Measurements from ENCODE around the gene HS3ST6. TPM values are rescaled to one million over a fixed set of nuclear protein-coding genes. Genes with fewer than 3 reads are reported as not detected.
"Not testable (repeated sequence)": the region's sequence is repeated elsewhere in the genome, so short reads cannot be mapped to it uniquely, and the experiment has no call there.

HS3ST6 gene
- total and polyA plus RNA-seq, 2 experiments from 2014 or later, result not detected

- no peaks in the 10 kb centered on the region for H4K20me1 ChIP-seq (ENCODE audit: insufficient read depth)
- H3K79me2 ChIP-seq (ENCODE audit: insufficient read depth), result no peaks in the 10 kb centered on the region
- H3K9ac ChIP-seq, result no peak overlapping the region
- no peaks in the 10 kb centered on the region for H3K4me1 ChIP-seq (ENCODE audit: insufficient read depth)
- no peaks in the 10 kb centered on the region for H3K9me3 ChIP-seq (ENCODE audit: low read depth)
- DNase-seq, result peak; percentile 34
- H3K36me3 ChIP-seq (ENCODE audit: low read depth), result no peaks in the 10 kb centered on the region
- no peaks in the 10 kb centered on the region for H3F3A ChIP-seq (ENCODE audit: insufficient read depth)
- no peak overlapping the region for H3K4me3 ChIP-seq
- TF ChIP-seq EZH2phosphoT487 (IDR thresholded peaks at IDR 0.05; ENCODE audit: insufficient read depth, low read depth) (no peak), EZH2 (IDR thresholded peaks at IDR 0.05; ENCODE audit: insufficient read depth, poor library complexity, severe bottlenecking) (no peak)
- H3K27ac ChIP-seq, result no peak overlapping the region
- WGBS, 2 experiments (ENCODE audit: low coverage in 1 of 2, low lambda C conversion rate in 2 of 2, missing lambda C conversion rate in 2 of 2), result 51 to 57% methylated on average over 13 of the region's 13 CpGs
- peaks cover 31% of the 10 kb centered on the region for H3K27me3 ChIP-seq (replicated peaks; ENCODE audit: insufficient read depth)
- in situ Hi-C loops (cut with MboI), result no loop called here
- no peaks in the 10 kb centered on the region for H3K9me2 ChIP-seq (ENCODE audit: insufficient read depth)
- H3K4me2 ChIP-seq (ENCODE audit: unreplicated experiment), result no peak overlapping the region
- no peak overlapping the region for H2AFZ ChIP-seq
These were observed 34.0 kb downstream of the HS3ST6 start for GRCh38 chr16:1884155-1884760.

- H3K27ac ChIP-seq; H3K9me2 ChIP-seq (ENCODE audit: insufficient read depth); in situ Hi-C loops (cut with MboI); H3K4me3 ChIP-seq; H3K4me2 ChIP-seq (ENCODE audit: unreplicated experiment); H4K20me1 ChIP-seq (ENCODE audit: insufficient read depth); H2AFZ ChIP-seq; H3K79me2 ChIP-seq (ENCODE audit: insufficient read depth); H3K9me3 ChIP-seq (ENCODE audit: low read depth); H3F3A ChIP-seq (ENCODE audit: insufficient read depth); H3K4me1 ChIP-seq (ENCODE audit: insufficient read depth); H3K9ac ChIP-seq; DNase-seq; H3K36me3 ChIP-seq (ENCODE audit: low read depth): not testable (repeated sequence)
- H3K27me3 ChIP-seq (replicated peaks; ENCODE audit: insufficient read depth), result peaks cover 45% of the 10 kb centered on the region
- 57 to 61% methylated on average over 9 of the region's 9 CpGs for WGBS, 2 experiments (ENCODE audit: low coverage in 1 of 2, low lambda C conversion rate in 2 of 2, missing lambda C conversion rate in 2 of 2)
These were observed 37.0 kb downstream of the HS3ST6 start for GRCh38 chr16:1881172-1881571.

- no peak overlapping the region for H3K4me3 ChIP-seq
- no peak overlapping the region for H3K27ac ChIP-seq
- H3K9me3 ChIP-seq (ENCODE audit: low read depth), result no peaks in the 10 kb centered on the region
- no peak overlapping the region for H3K4me2 ChIP-seq (ENCODE audit: unreplicated experiment)
- no peaks in the 10 kb centered on the region for H4K20me1 ChIP-seq (ENCODE audit: insufficient read depth)
- no peak for DNase-seq
- H3K4me1 ChIP-seq (ENCODE audit: insufficient read depth), result no peaks in the 10 kb centered on the region
- no peak overlapping the region for H2AFZ ChIP-seq
- TF ChIP-seq EZH2phosphoT487 (IDR thresholded peaks at IDR 0.05; ENCODE audit: insufficient read depth, low read depth), result no peak
- H3K9me2 ChIP-seq (ENCODE audit: insufficient read depth), result no peaks in the 10 kb centered on the region
- H3K36me3 ChIP-seq (ENCODE audit: low read depth), result no peaks in the 10 kb centered on the region
- in situ Hi-C loops (cut with MboI), result no loop called here
- H3F3A ChIP-seq (ENCODE audit: insufficient read depth), result no peaks in the 10 kb centered on the region
- 11 to 23% methylated on average over 2 of the region's 2 CpGs for WGBS, 2 experiments (ENCODE audit: low coverage in 1 of 2, low lambda C conversion rate in 2 of 2, missing lambda C conversion rate in 2 of 2)
- H3K9ac ChIP-seq, result no peak overlapping the region
- H3K27me3 ChIP-seq (replicated peaks; ENCODE audit: insufficient read depth), result peaks cover 44% of the 10 kb centered on the region
- H3K79me2 ChIP-seq (ENCODE audit: insufficient read depth), result no peaks in the 10 kb centered on the region
These were observed 38.7 kb downstream of the HS3ST6 start for GRCh38 chr16:1879477-1879876.

- no peak overlapping the region for H2AFZ ChIP-seq
- H3K4me1 ChIP-seq (ENCODE audit: insufficient read depth), result no peaks in the 10 kb centered on the region
- TF ChIP-seq EZH2phosphoT487 (IDR thresholded peaks at IDR 0.05; ENCODE audit: insufficient read depth, low read depth) (no peak), EZH2 (IDR thresholded peaks at IDR 0.05; ENCODE audit: insufficient read depth, poor library complexity, severe bottlenecking) (no peak)
- H4K20me1 ChIP-seq (ENCODE audit: insufficient read depth), result no peaks in the 10 kb centered on the region
- H3K4me2 ChIP-seq (ENCODE audit: unreplicated experiment), result no peak overlapping the region
- in situ Hi-C loops (cut with MboI), result no loop called here
- WGBS, 2 experiments (ENCODE audit: low coverage in 1 of 2, low lambda C conversion rate in 2 of 2, missing lambda C conversion rate in 2 of 2), result 72 to 81% methylated on average over 5 of the region's 5 CpGs
- H3K9me3 ChIP-seq (ENCODE audit: low read depth), result no peaks in the 10 kb centered on the region
- no peak for DNase-seq
- H3K79me2 ChIP-seq (ENCODE audit: insufficient read depth), result no peaks in the 10 kb centered on the region
- no peak overlapping the region for H3K4me3 ChIP-seq
- H3K9ac ChIP-seq, result no peak overlapping the region
- H3K36me3 ChIP-seq (ENCODE audit: low read depth), result no peaks in the 10 kb centered on the region
- no peak overlapping the region for H3K27ac ChIP-seq
- no peaks in the 10 kb centered on the region for H3K9me2 ChIP-seq (ENCODE audit: insufficient read depth)
- no peaks in the 10 kb centered on the region for H3F3A ChIP-seq (ENCODE audit: insufficient read depth)
- peaks cover 37% of the 10 kb centered on the region for H3K27me3 ChIP-seq (replicated peaks; ENCODE audit: insufficient read depth)
These were observed 40.0 kb downstream of the HS3ST6 start for GRCh38 chr16:1878256-1878655.

- H3K79me2 ChIP-seq (ENCODE audit: insufficient read depth), result no peaks in the 10 kb centered on the region
- H3K9me2 ChIP-seq (ENCODE audit: insufficient read depth), result no peaks in the 10 kb centered on the region
- no peaks in the 10 kb centered on the region for H4K20me1 ChIP-seq (ENCODE audit: insufficient read depth)
- H3K9me3 ChIP-seq (ENCODE audit: low read depth), result no peaks in the 10 kb centered on the region
- no peak overlapping the region for H3K4me2 ChIP-seq (ENCODE audit: unreplicated experiment)
- peaks cover 36% of the 10 kb centered on the region for H3K27me3 ChIP-seq (replicated peaks; ENCODE audit: insufficient read depth)
- no peak for DNase-seq
- H3K27ac ChIP-seq, result no peak overlapping the region
- no peak for TF ChIP-seq EZH2 (IDR thresholded peaks at IDR 0.05; ENCODE audit: insufficient read depth, poor library complexity, severe bottlenecking)
- TF ChIP-seq EZH2phosphoT487 (IDR thresholded peaks at IDR 0.05; ENCODE audit: insufficient read depth, low read depth), result no peak
- no peaks in the 10 kb centered on the region for H3K36me3 ChIP-seq (ENCODE audit: low read depth)
- no peaks in the 10 kb centered on the region for H3F3A ChIP-seq (ENCODE audit: insufficient read depth)
- no peak overlapping the region for H3K4me3 ChIP-seq
- in situ Hi-C loops (cut with MboI), result no loop called here
- WGBS, 2 experiments (ENCODE audit: low coverage in 1 of 2, low lambda C conversion rate in 2 of 2, missing lambda C conversion rate in 2 of 2), result 36 to 39% methylated on average over 11 of the region's 11 CpGs
- H3K4me1 ChIP-seq (ENCODE audit: insufficient read depth), result no peaks in the 10 kb centered on the region
- H3K9ac ChIP-seq, result no peak overlapping the region
- no peak overlapping the region for H2AFZ ChIP-seq
These were observed 40.4 kb downstream of the HS3ST6 start for GRCh38 chr16:1877804-1878203.

Measured in GM23248 (cell line).